ENCODE data around the gene NFIX. TPM values are rescaled to one million over a fixed set of nuclear protein-coding genes. Genes with fewer than 3 reads are reported as not detected.

NFIX gene
- total and polyA plus RNA-seq, 2 of the 13 experiments (the other 11 are each of a cell fraction or from before 2014, with no cell fraction given): 3.4 to 5.4 TPM

- TF ChIP-seq HNRNPH1 (optimal IDR thresholded peaks at IDR 0.05; ENCODE audit: low read depth, low read length) (no peak), FOSL2 (CRISPR knock-in tag; IDR thresholded peaks at IDR 0.05) (peak; percentile 20; the same call in 1 of the 2 replicates), KDM5A (IDR thresholded peaks at IDR 0.05; ENCODE audit: borderline replicate concordance, low read length) (no peak), NRL (CRISPR knock-in tag; IDR thresholded peaks at IDR 0.05; ENCODE audit: borderline replicate concordance) (no peak), KLF9 (CRISPR knock-in tag; IDR thresholded peaks at IDR 0.05; ENCODE audit: low read depth) (no peak), TCF7L2 (IDR thresholded peaks at IDR 0.05; ENCODE audit: low read depth, low read length) (no peak), CEBPG (CRISPR knock-in tag; IDR thresholded peaks at IDR 0.05) (peak; percentile 14; the same call in 1 of the 2 replicates), USF2 (IDR thresholded peaks at IDR 0.05; ENCODE audit: low read depth, low read length) (no peak), USF2 (CRISPR knock-in tag; IDR thresholded peaks at IDR 0.05; ENCODE audit: borderline replicate concordance) (no peak), ZNF605 (CRISPR knock-in tag; IDR thresholded peaks at IDR 0.05) (no peak), NFATC3 (CRISPR knock-in tag; IDR thresholded peaks at IDR 0.05) (no peak), HDAC2 (CRISPR knock-in tag; IDR thresholded peaks at IDR 0.05) (peak; percentile 46; the same call in 1 of the 2 replicates), FOXA3 (CRISPR knock-in tag; IDR thresholded peaks at IDR 0.05) (0 out of 2 replicates have a peak, but pooled peaks have one; percentile 25), TSC22D2 (CRISPR knock-in tag; IDR thresholded peaks at IDR 0.05; ENCODE audit: borderline replicate concordance) (no peak), CBX5 (CRISPR knock-in tag; IDR thresholded peaks at IDR 0.05; ENCODE audit: borderline replicate concordance) (peak; percentile 71; the same call in 1 of the 2 replicates), ZNF451 (CRISPR knock-in tag; IDR thresholded peaks at IDR 0.05) (no peak), CHD4 (IDR thresholded peaks at IDR 0.05; ENCODE audit: borderline replicate concordance, low read length) (no peak), ISX (CRISPR knock-in tag; conservative IDR thresholded peaks at IDR 0.05) (no peak), TCF7 (IDR thresholded peaks at IDR 0.05; ENCODE audit: low read depth) (no peak), TFE3 (CRISPR knock-in tag; IDR thresholded peaks at IDR 0.05) (0 out of 2 replicates have a peak, but pooled peaks have one; percentile 26), CEBPB (IDR thresholded peaks at IDR 0.05; ENCODE audit: borderline replicate concordance, low read depth, low read length) (no peak), ARID3A (IDR thresholded peaks at IDR 0.05; ENCODE audit: low read depth, low read length) (no peak)
These were observed 38.7 kb downstream of the NFIX start (continued) for GRCh38 chr19:13033819-13034611.
